HEK293T (cell line): ENCODE results near the gene TDRD12.

Experiments
- ARNT ChIP-seq: fragments of 450-650 bp; IDR thresholded peaks from 2 replicates; pipeline ENCODE4 v1.6.1; 2017; ENCODE audit warnings: mild to moderate bottlenecking
- BHLHE40 ChIP-seq: fragments of 450-650 bp; IDR thresholded peaks from 2 replicates; pipeline ENCODE4 v1.6.1; 2016; ENCODE audit warnings: mild to moderate bottlenecking, moderate library complexity, borderline replicate concordance
- CTBP1 ChIP-seq: fragments of 450-650 bp; IDR thresholded peaks from 2 replicates; pipeline ENCODE4 v1.6.1; 2016; ENCODE audit warnings: borderline replicate concordance
- ELF4 ChIP-seq: fragments of 450-650 bp; IDR thresholded peaks from 2 replicates; pipeline ENCODE4 v1.6.1; 2017; ENCODE audit warnings: antibody characterized with exemption
- SP1 ChIP-seq: fragments of 450-650 bp; IDR thresholded peaks from 2 replicates; pipeline ENCODE4 v1.6.1; 2017
- TARDBP ChIP-seq: fragments of 450-650 bp; IDR thresholded peaks from 2 replicates; pipeline ENCODE4 v1.6.1; 2016

DNA sequence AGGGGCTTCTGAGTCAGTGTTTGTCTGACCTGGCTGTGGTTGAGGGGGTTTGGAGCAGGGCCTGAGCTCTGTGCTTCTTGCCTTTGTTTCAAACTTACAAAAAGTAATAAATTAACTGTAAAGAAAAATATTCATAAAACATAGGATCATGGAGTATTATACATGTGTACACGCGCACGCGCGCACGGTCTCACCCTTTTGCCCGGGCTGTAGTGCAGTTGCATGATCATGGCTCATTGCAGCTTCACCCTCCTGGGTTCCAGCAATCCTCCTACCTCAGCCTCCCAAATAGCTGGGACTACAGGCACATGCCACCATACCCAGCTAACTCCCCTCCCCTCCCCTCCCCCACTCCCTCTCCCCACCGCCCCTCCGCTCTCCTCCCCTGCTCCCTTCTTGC, 23.5 kb downstream of the TDRD12 start:
- TF ChIP-seq TARDBP (no peak), CTBP1 (no peak), ELF4 (no peak), BHLHE40 (no peak), SP1 (no peak), ARNT (no peak)
